ENCODE measurements around the gene ENTPD7.

DNA sequence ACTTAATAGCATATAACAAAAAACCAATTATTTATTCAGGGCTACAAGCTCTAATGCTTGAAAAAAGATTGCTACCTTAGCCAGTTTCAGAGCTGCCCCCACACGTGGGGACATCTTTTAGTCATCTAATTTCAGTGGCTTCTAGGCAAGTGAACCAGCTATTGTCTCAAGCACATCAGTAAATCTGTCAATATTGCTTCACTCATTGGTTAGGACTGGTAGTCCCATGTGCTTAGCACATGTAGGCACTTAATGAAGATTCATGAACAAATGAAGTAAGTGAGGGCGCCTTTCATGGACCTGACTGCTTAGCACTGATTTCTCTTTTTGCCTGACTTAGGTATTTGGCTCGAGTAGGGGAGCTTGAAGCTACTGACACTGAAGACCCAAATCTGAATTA is 19.6 kb downstream of the ENTPD7 start:
- TF ChIP-seq, protein P1, sequence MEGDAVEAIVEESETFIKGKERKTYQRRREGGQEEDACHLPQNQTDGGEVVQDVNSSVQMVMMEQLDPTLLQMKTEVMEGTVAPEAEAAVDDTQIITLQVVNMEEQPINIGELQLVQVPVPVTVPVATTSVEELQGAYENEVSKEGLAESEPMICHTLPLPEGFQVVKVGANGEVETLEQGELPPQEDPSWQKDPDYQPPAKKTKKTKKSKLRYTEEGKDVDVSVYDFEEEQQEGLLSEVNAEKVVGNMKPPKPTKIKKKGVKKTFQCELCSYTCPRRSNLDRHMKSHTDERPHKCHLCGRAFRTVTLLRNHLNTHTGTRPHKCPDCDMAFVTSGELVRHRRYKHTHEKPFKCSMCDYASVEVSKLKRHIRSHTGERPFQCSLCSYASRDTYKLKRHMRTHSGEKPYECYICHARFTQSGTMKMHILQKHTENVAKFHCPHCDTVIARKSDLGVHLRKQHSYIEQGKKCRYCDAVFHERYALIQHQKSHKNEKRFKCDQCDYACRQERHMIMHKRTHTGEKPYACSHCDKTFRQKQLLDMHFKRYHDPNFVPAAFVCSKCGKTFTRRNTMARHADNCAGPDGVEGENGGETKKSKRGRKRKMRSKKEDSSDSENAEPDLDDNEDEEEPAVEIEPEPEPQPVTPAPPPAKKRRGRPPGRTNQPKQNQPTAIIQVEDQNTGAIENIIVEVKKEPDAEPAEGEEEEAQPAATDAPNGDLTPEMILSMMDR (IDR thresholded peaks at IDR 0.05): no peak
- TF ChIP-seq POLR2A (IDR thresholded peaks at IDR 0.05): no peak
